Tibial artery (tissue), 4 donors: ENCODE data around the gene OPALIN.

Experiments
- DNase-seq, 2 donors: peaks; one replicate each; pipeline ENCODE4 v3.0.0-alpha.2; 2019
- H3K27ac ChIP-seq, 2 donors: fragments of 200-600 bp; sonication (generic) in 1 of 2; 1 replicate in 1 of 2; 2 replicates in 1 of 2; pipeline ENCODE4 v1.5.1; 2018 to 2019; ENCODE audit warnings: mild to moderate bottlenecking in 1 of 2
- H3K27me3 ChIP-seq, 2 donors: fragments of 200-600 bp; sonication (generic) in 1 of 2; one replicate each; pipeline versions ENCODE4 v1.5.1 to v1.6.0; 2016 to 2019
- H3K36me3 ChIP-seq, 3 donors: fragments of 200-600 bp; sonication (generic) in 2 of 3; one replicate each; pipeline ENCODE4 v1.5.1; 2016 to 2019; ENCODE audit warnings: mild to moderate bottlenecking in 2 of 3
- H3K4me1 ChIP-seq, 4 donors: fragments of 200-600 bp; sonication (generic) in 2 of 4; 1 replicate in 3 of 4; 2 replicates in 1 of 4; pipeline ENCODE4 v1.5.1; 2016 to 2019
- H3K4me3 ChIP-seq, 2 donors: fragments of 200-600 bp; sonication (generic) in 1 of 2; 1 replicate in 1 of 2; 2 replicates in 1 of 2; pipeline ENCODE4 v1.5.1; 2018 to 2019; ENCODE audit warnings: mild to moderate bottlenecking in 2 of 2
- H3K9me3 ChIP-seq, 3 donors: fragments of 200-600 bp; sonication (generic) in 1 of 3; one replicate each; pipeline ENCODE4 v1.5.1; 2016 to 2019
- intact Hi-C: fragments of 100-400 bp; cut with DNase I; formaldehyde crosslinking; loops from one replicate; pipeline ENCODE4 v1.15.0; 2023; ENCODE audit warnings: low total_unique reads
- TF ChIP-seq, protein P1 (sequence below), 2 experiments: fragments of 200-600 bp in 1 of 2; fragments of 450-650 bp in 1 of 2; IDR thresholded peaks; one replicate each; pipeline ENCODE4 v1.5.1; 2017 to 2019; ENCODE audit warnings: antibody characterized with exemption in 2 of 2, mild to moderate bottlenecking in 1 of 2, moderate library complexity in 1 of 2

The OPALIN gene, protein sequence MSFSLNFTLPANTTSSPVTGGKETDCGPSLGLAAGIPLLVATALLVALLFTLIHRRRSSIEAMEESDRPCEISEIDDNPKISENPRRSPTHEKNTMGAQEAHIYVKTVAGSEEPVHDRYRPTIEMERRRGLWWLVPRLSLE

DNA sequence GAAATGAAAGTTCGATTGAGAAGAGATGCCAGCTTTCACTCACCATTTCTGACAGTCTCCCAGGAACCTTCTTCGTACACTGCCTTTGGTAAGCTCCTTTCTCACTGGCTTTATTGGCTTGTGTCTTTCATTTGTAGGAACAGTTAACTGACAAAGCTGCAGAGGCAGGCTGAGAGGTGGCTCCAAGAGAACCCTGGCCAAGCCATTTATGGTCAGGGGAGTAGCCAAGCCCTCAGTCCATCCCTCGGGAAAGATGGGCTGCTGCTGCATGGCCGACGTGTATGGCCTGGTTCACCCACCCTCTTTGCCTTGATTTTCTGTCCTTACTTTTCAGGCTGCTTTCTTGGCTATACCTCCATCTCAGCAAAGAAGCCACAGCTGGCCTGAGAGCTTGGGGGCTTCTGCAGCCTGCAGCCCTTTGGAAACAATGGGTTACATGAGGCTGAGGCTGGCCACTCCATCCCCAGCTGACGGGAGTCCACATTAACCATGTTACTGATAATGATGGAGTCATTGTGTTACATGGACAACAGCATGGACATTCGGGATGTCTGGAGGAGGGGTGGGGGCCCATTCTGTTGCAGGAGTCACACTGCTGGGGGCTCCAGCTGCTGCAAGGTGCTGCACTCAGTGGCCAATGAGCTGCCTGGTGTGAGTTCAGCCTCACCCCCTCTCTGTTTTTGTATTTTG is at the start of gene OPALIN:
Gene OPALIN (minus strand): TSS at position 152 of the 690 bp plus-strand sequence. CDS start 106 bp downstream, at position 46.
- peaks cover 0 to 19% of the 10 kb centered on the region in 2 donors for H3K27me3 ChIP-seq
- no peak within 1 kb of the TSS for H3K4me3 ChIP-seq
- TF ChIP-seq, protein P1, sequence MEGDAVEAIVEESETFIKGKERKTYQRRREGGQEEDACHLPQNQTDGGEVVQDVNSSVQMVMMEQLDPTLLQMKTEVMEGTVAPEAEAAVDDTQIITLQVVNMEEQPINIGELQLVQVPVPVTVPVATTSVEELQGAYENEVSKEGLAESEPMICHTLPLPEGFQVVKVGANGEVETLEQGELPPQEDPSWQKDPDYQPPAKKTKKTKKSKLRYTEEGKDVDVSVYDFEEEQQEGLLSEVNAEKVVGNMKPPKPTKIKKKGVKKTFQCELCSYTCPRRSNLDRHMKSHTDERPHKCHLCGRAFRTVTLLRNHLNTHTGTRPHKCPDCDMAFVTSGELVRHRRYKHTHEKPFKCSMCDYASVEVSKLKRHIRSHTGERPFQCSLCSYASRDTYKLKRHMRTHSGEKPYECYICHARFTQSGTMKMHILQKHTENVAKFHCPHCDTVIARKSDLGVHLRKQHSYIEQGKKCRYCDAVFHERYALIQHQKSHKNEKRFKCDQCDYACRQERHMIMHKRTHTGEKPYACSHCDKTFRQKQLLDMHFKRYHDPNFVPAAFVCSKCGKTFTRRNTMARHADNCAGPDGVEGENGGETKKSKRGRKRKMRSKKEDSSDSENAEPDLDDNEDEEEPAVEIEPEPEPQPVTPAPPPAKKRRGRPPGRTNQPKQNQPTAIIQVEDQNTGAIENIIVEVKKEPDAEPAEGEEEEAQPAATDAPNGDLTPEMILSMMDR (IDR thresholded peaks at IDR 0.05): no peak
- DNase-seq: no peak
- H3K36me3 ChIP-seq: no peaks in the 10 kb centered on the region
- H3K4me1 ChIP-seq: no peaks in the 10 kb centered on the region
- intact Hi-C loops: no loop called here
- no peak within 1 kb of the TSS for H3K27ac ChIP-seq
- H3K9me3 ChIP-seq: no peaks in the 10 kb centered on the region

DNA sequence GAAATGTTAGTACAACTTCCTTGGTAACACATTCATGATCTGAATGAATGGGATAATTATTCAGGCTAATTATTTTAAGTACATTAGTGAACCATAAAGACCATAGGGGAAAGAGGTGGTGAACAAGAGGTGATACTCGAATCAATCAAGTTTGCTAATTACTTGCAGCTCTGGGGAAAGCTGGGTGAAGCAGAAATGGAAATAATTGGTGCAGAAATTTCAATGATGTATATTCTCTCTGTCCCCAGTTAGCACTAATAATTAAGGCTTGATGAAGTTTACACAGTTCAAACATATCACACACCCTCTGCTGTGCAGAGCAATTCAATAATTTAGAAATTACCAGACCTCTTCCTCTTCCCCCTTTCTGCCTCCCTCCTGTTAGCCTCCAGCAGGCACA is 49.4 kb upstream of the OPALIN start:
- peaks cover 0 to 6% (median 2%) of the 10 kb centered on the region in 4 donors for H3K4me1 ChIP-seq
- no peak overlapping the region for H3K4me3 ChIP-seq
- peaks cover 0 to 54% of the 10 kb centered on the region in 2 donors for H3K27me3 ChIP-seq
- no peaks in the 10 kb centered on the region for H3K9me3 ChIP-seq
- no peaks in the 10 kb centered on the region for H3K36me3 ChIP-seq
- no peak overlapping the region for H3K27ac ChIP-seq
- intact Hi-C loops: no loop called here
- DNase-seq: no peak
- TF ChIP-seq, protein P1 (IDR thresholded peaks at IDR 0.05): no peak

DNA sequence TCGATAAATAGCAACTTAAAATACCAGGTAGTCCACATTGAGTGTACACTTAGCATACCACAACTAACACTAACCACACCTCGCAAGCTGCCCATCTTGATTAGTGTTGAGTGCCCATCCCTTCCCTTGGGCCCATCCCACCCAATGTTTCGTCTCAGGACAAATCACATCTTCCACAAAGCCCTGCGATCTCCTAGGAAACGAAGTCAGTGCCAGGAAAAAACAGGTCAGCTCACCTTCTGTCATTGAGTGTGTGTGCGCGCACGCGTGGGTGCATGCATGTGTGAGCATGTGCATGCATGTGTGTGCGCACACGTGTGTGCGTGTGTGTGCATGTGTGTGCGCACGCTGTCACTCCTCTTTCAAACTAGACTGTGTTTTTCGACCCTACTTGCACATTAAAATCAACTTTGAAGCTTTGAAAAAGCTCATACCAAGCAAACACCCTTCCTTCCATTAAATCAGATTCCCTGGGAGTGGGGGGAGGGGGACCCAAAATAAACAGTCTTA is 48.8 kb upstream of the OPALIN start:
- H3K27ac ChIP-seq: no peak overlapping the region
- DNase-seq: peak in 1 of 2 donors; percentile 12
- TF ChIP-seq, protein P1 (IDR thresholded peaks at IDR 0.05): no peak
- intact Hi-C loops: no loop called here
- peaks cover 0 to 56% of the 10 kb centered on the region in 2 donors for H3K27me3 ChIP-seq
- no peaks in the 10 kb centered on the region for H3K9me3 ChIP-seq
- no peaks in the 10 kb centered on the region for H3K36me3 ChIP-seq
- no peak overlapping the region for H3K4me3 ChIP-seq
- peaks cover 0 to under 1% (median 0%) of the 10 kb centered on the region in 4 donors for H3K4me1 ChIP-seq

DNA sequence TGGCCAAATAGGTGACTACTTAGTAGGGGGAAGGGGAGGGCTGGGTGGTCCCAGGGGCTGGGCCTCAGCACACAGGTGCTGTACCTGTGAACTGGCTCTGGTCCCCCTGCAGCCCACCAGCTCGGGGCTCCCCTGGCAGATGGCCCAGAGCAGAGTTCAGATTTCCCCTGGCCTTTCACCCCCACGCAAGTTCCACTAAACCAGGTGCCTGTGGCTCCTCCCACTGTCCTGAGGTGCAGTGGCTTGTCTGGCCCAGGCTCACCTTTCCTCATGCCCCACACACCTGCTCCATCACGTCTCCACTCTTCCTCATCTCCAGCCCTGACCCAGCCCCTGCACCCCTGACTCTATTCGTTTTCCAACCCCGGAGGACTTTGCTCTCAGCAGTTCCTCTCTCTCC is 47.3 kb upstream of the OPALIN start:
- peak in 1 of 2 donors; percentile 52 for DNase-seq
- TF ChIP-seq, protein P1 (IDR thresholded peaks at IDR 0.05): no peak
- peaks cover 0 to 60% of the 10 kb centered on the region in 2 donors for H3K27me3 ChIP-seq

DNA sequence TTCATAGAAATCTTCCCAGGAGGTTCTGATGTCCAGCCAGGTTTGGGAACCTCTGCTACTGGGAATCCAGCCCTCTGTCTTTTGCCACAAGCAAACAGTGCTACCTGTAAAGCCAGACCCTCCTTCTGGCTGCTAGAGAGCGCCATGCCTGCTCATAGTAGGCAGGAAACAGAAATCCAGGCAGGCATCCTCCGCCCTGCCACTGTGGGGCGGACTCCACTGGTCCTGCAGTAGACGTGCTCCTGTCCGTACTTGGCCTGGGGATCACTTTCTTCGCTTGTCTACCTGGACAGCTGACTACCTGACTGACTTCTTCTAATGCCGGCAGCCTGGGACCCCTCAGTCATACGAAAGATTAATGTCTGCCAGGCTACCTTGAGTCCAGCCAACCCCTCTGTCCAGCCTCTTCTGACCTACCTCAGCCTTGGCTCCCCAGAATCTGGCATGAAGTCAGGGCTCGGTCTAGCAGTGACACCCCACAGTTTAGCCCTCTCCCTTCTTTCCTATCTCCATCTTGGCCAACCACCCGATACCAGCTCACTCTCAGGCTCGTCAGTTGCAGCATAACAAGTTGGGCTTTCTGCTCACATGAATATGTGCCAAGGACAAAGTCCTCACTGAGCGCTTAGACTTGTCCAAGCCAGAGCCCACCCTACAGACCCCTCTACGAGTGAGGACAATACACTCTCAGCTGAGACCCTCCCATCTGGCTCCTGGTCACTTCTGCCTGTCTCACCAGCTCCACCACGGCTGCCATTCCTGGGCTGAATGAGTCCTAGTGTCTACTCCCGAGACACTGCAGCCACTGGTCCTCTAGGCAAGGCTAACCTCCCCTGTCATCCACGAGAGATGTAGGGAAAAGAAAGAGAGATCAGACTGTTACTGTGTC is 43.9 kb upstream of the OPALIN start:
- TF ChIP-seq, protein P1 (IDR thresholded peaks at IDR 0.05): no peak
- Histone ChIP-seq H3K27ac (no peak overlapping the region), H3K4me1 (peaks cover 0 to 3% (median 0%) of the 10 kb centered on the region in 4 donors), H3K9me3 (no peaks in the 10 kb centered on the region), H3K36me3 (no peaks in the 10 kb centered on the region), H3K4me3 (no peak overlapping the region), H3K27me3 (peaks cover 0 to 48% of the 10 kb centered on the region in 2 donors)
- intact Hi-C loops: no loop called here
- DNase-seq: peak in 1 of 2 donors; percentile 45

More for the DNA sequence above, 47.3 kb upstream of the OPALIN start:
- Histone ChIP-seq H3K4me3 (no peak overlapping the region), H3K27ac (no peak overlapping the region), H3K36me3 (no peaks in the 10 kb centered on the region), H3K4me1 (no peaks in the 10 kb centered on the region), H3K9me3 (no peaks in the 10 kb centered on the region)
- intact Hi-C loops: no loop called here
